T-helper 1 cell treated with Interleukin-12 subunit alpha and Interleukin-12 subunit beta and Interleukin-4 antibody, amounts not matched to agents 30 μg/mL and 1 μg/mL, for 36 hours (primary cell): ENCODE data around the gene FZR1.
"Not testable (repeated sequence)": the region's sequence is repeated elsewhere in the genome, so short reads cannot be mapped to it uniquely, and the experiment has no call there.

Experiments used
- H3K27ac Mint-ChIP-seq: one replicate; pipeline ENCODE4 v1.8.0; 2021; ENCODE audit warnings: mild to moderate bottlenecking, mixed read lengths
- H3K27me3 Mint-ChIP-seq: one replicate; pipeline ENCODE4 v1.8.0; 2021; ENCODE audit warnings: low read depth, mixed read lengths
- H3K36me3 Mint-ChIP-seq: one replicate; pipeline ENCODE4 v1.8.0; 2021; ENCODE audit warnings: low read depth, mixed read lengths
- H3K4me1 Mint-ChIP-seq: one replicate; pipeline ENCODE4 v1.8.0; 2021; ENCODE audit warnings: low read depth, mixed read lengths
- H3K4me3 Mint-ChIP-seq: one replicate; pipeline ENCODE4 v1.8.0; 2021; ENCODE audit warnings: mild to moderate bottlenecking, moderate library complexity, mixed read lengths
- H3K9me3 Mint-ChIP-seq: one replicate; pipeline ENCODE4 v1.8.0; 2021; ENCODE audit warnings: mixed read lengths

The FZR1 gene

DNA sequence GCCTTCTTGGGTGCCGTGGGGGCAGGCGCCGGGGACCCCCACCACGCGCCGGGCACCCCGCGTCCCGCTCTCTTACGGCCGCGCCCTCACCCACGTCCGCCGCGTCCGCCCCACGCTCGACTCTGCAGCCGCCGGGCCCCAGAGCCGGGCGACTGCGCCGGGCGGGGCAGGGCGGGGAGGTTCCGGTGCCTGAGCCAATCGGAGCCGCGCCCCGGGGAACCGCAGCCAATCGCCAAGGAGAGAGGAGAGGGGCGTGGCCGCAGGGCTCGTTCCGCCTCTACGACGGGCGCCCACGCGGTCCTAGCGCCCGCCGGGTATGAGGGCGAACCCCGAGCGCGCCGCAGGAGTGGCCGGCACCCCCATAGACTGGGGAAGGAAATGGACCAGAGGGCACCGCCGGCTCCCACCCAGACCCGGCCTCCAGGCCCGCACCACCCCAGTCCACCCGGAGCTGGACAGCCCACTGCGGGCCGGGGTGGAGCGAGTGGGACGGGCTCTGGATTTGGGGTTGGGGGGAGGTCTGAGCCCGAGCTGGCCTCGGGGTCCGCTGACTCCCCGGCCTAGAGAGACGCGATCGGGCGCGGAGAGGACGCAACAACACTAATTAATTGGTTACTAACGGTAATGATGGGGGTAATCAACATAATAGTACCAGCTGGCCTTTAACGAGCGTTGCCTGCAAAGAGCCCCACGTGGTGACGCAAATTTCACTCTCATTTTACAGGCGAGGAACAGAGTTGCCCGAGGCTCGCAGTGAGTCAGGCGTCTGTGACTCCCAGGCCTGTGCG lies 51.5 kb downstream of the FZR1 start, which contains the start of gene MFSD12:
Gene MFSD12 (minus strand): TSS at position 126 of the 788 bp plus-strand sequence. CDS start 183 bp downstream, outside the sequence.
- no peaks in the 10 kb centered on the region for H3K9me3 Mint-ChIP-seq
- H3K36me3 Mint-ChIP-seq: peaks cover 6% of the 10 kb centered on the region
- H3K27me3 Mint-ChIP-seq: no peaks in the 10 kb centered on the region
- H3K4me3 Mint-ChIP-seq: peak within 1 kb of the TSS; percentile 99
- H3K27ac Mint-ChIP-seq: peak within 1 kb of the TSS; percentile 95
- H3K4me1 Mint-ChIP-seq: peaks cover 34% of the 10 kb centered on the region

GRCh38 chr19:3563709-3564524 lies 57.8 kb downstream of the FZR1 start:
- no peaks in the 10 kb centered on the region for H3K9me3 Mint-ChIP-seq
- H3K27me3 Mint-ChIP-seq: no peaks in the 10 kb centered on the region
- no peaks in the 10 kb centered on the region for H3K36me3 Mint-ChIP-seq
- H3K27ac Mint-ChIP-seq: no peak overlapping the region
- no peaks in the 10 kb centered on the region for H3K4me1 Mint-ChIP-seq
- no peak overlapping the region for H3K4me3 Mint-ChIP-seq

GRCh38 chr19:3565139-3565538 lies 59.0 kb downstream of the FZR1 start:
- H3K9me3 Mint-ChIP-seq: no peaks in the 10 kb centered on the region
- H3K27ac Mint-ChIP-seq: no peak overlapping the region
- H3K4me3 Mint-ChIP-seq: no peak overlapping the region
- no peaks in the 10 kb centered on the region for H3K36me3 Mint-ChIP-seq
- no peaks in the 10 kb centered on the region for H3K4me1 Mint-ChIP-seq
- no peaks in the 10 kb centered on the region for H3K27me3 Mint-ChIP-seq

- H3K4me3 Mint-ChIP-seq, H3K27me3 Mint-ChIP-seq, H3K27ac Mint-ChIP-seq, H3K9me3 Mint-ChIP-seq, H3K36me3 Mint-ChIP-seq, H3K4me1 Mint-ChIP-seq: not testable (repeated sequence)
Observed at GRCh38 chr19:3570042-3570441, 63.9 kb downstream of the FZR1 start.

DNA sequence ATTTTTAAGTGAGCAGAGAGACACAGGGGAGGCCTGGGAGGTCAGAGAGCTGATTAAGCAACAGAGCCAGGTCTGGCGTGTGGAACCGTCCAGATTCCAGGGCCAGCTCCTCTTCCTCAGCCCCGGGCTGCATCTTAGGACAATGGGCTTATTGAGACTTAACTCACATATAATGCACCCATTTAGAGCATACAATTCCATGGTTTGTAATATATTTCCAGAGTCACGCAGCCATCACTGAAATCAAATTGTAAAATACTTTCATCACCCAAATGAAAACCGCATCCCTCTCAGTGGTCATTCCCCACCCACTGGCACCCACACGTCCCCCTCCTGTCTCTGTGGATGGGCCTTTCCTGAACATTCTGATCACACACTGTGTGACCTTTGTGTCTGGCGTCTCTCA lies 64.5 kb downstream of the FZR1 start:
- Mint-ChIP-seq H3K27me3 (no peaks in the 10 kb centered on the region), H3K36me3 (peaks cover 9% of the 10 kb centered on the region), H3K27ac (peak overlapping the region; percentile 31), H3K9me3 (no peaks in the 10 kb centered on the region), H3K4me1 (peaks cover 5% of the 10 kb centered on the region), H3K4me3 (no peak overlapping the region)

GRCh38 chr19:3572132-3572854 lies 66.2 kb downstream of the FZR1 start:
- peak overlapping the region; percentile 70 for H3K27ac Mint-ChIP-seq

GRCh38 chr19:3572855-3573161 lies 66.7 kb downstream of the FZR1 start, which contains the start of gene HMG20B:
Gene HMG20B, plus strand, starts transcription at chr19:3572944. Its CDS starts 366 bp downstream, at chr19:3573310.
- peaks cover 5% of the 10 kb centered on the region for H3K4me1 Mint-ChIP-seq
- H3K27me3 Mint-ChIP-seq: no peaks in the 10 kb centered on the region
- no peaks in the 10 kb centered on the region for H3K9me3 Mint-ChIP-seq
- H3K27ac Mint-ChIP-seq: peak within 1 kb of the TSS; percentile 72
- H3K4me3 Mint-ChIP-seq: peak within 1 kb of the TSS; percentile 76
- H3K36me3 Mint-ChIP-seq: peaks cover 9% of the 10 kb centered on the region

More at GRCh38 chr19:3572132-3572854, 66.2 kb downstream of the FZR1 start:
- Mint-ChIP-seq H3K36me3 (peaks cover 9% of the 10 kb centered on the region), H3K27me3 (no peaks in the 10 kb centered on the region), H3K4me1 (peaks cover 5% of the 10 kb centered on the region), H3K4me3 (peak overlapping the region; percentile 72), H3K9me3 (no peaks in the 10 kb centered on the region)

- Mint-ChIP-seq H3K4me1 (peaks cover 5% of the 10 kb centered on the region), H3K4me3 (peak overlapping the region; percentile 76), H3K27me3 (no peaks in the 10 kb centered on the region), H3K36me3 (peaks cover 9% of the 10 kb centered on the region), H3K9me3 (no peaks in the 10 kb centered on the region), H3K27ac (peak overlapping the region; percentile 62)
Observed at GRCh38 chr19:3573162-3573857, 67.2 kb downstream of the FZR1 start.

GRCh38 chr19:3573858-3574637 lies 67.9 kb downstream of the FZR1 start:
- Mint-ChIP-seq H3K36me3 (peaks cover 9% of the 10 kb centered on the region), H3K27ac (peak overlapping the region; percentile 72), H3K4me1 (peaks cover 5% of the 10 kb centered on the region), H3K9me3 (no peaks in the 10 kb centered on the region), H3K27me3 (no peaks in the 10 kb centered on the region), H3K4me3 (peak overlapping the region; percentile 76)

- H3K27me3 Mint-ChIP-seq: no peaks in the 10 kb centered on the region
Observed at GRCh38 chr19:3575260-3575741, 69.2 kb downstream of the FZR1 start.

DNA sequence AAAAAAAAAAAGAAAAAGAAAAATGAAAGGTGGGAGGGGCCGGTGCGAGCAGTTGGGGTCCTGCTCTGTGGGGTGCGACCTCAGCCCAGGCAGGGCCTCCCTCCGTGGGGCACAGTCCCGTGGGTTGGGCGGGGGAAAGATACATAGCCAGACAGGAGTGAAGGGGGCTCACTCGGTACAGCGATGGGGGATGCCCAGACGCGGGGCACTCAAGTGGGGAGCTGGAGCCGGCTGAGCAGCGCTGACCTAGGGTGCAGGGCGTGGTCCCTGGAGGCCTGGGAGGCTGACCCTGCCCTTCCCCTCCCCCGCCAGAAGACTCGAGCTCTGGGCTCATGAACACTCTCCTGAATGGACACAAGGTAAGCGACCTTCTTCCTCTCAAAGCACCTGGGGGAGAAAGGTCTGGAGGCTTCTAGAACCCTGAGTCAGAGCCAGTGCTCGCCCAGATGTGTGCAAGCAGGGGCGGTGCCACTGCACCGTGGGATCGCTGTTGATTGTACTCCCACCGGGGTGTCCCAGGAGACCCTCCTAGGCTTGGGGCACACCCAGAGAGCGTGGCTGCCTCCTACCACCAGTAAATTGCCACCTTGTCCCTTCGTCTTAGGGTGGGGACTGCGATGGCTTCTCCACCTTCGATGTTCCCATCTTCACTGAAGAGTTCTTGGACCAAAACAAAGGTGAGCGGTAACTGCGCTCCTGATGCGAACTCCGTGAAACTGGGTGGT lies 70.0 kb downstream of the FZR1 start:
- Mint-ChIP-seq H3K4me3 (no peak overlapping the region), H3K36me3 (peaks cover 9% of the 10 kb centered on the region), H3K4me1 (peaks cover 5% of the 10 kb centered on the region), H3K27me3 (no peaks in the 10 kb centered on the region), H3K9me3 (no peaks in the 10 kb centered on the region), H3K27ac (no peak overlapping the region)

More at GRCh38 chr19:3575260-3575741, 69.2 kb downstream of the FZR1 start:
- Mint-ChIP-seq H3K9me3 (no peaks in the 10 kb centered on the region), H3K27ac (no peak overlapping the region), H3K4me1 (peaks cover 5% of the 10 kb centered on the region), H3K36me3 (peaks cover 9% of the 10 kb centered on the region), H3K4me3 (no peak overlapping the region)

- no peak overlapping the region for H3K27ac Mint-ChIP-seq
- H3K9me3 Mint-ChIP-seq: no peaks in the 10 kb centered on the region
- peaks cover 9% of the 10 kb centered on the region for H3K36me3 Mint-ChIP-seq
- no peaks in the 10 kb centered on the region for H3K27me3 Mint-ChIP-seq
- H3K4me1 Mint-ChIP-seq: peaks cover 2% of the 10 kb centered on the region
- H3K4me3 Mint-ChIP-seq: no peak overlapping the region
Observed at GRCh38 chr19:3576696-3577443, 70.8 kb downstream of the FZR1 start.
